Neural cell (in vitro differentiated cells): ENCODE results near the gene HABP4.

ENCODE experiments used
- CTCF ChIP-seq: fragments of 450-650 bp; IDR thresholded peaks from 2 replicates; pipeline ENCODE4 v1.5.1; 2014; ENCODE audit warnings: antibody characterized with exemption, mild to moderate bottlenecking, moderate library complexity; ENCODE audit not compliant: poor library complexity, severe bottlenecking
- EP300 ChIP-seq: fragments of 450-650 bp; conservative IDR thresholded peaks from 2 replicates; pipeline ENCODE4 v1.6.1; 2014; ENCODE audit warnings: antibody characterized with exemption, mild to moderate bottlenecking, moderate library complexity; ENCODE audit not compliant: poor library complexity, severe bottlenecking
- EZH2 ChIP-seq: fragments of 200-600, 300-800 bp; shearing (Covaris generic), sonication (generic); IDR thresholded peaks from 2 replicates; pipeline ENCODE4 v1.6.1; 2014; ENCODE audit warnings: antibody characterized with exemption, low read length, borderline replicate concordance, mild to moderate bottlenecking; ENCODE audit not compliant: insufficient read depth, poor library complexity, severe bottlenecking
- MXI1 ChIP-seq: fragments of 450-650 bp; conservative IDR thresholded peaks from 2 replicates; pipeline ENCODE4 v1.6.1; 2014; ENCODE audit warnings: antibody characterized with exemption, mild to moderate bottlenecking; ENCODE audit not compliant: poor library complexity, severe bottlenecking
- POLR2AphosphoS5 ChIP-seq: IDR thresholded peaks from 2 replicates; pipeline ENCODE4 v1.6.1; 2012
- RAD21 ChIP-seq: fragments of 450-650 bp; conservative IDR thresholded peaks from 2 replicates; pipeline ENCODE4 v1.6.1; 2014; ENCODE audit warnings: antibody characterized with exemption, mild to moderate bottlenecking, moderate library complexity
- REST ChIP-seq: IDR thresholded peaks from 2 replicates; pipeline ENCODE4 v1.6.1; 2012; ENCODE audit warnings: borderline replicate concordance
- SMC3 ChIP-seq: fragments of 450-650 bp; conservative IDR thresholded peaks from 2 replicates; pipeline ENCODE4 v1.6.1; 2014; ENCODE audit warnings: antibody characterized with exemption, mild to moderate bottlenecking, moderate library complexity; ENCODE audit not compliant: poor library complexity

- TF ChIP-seq EZH2 (no peak), CTCF (no peak), MXI1 (no peak), RAD21 (no peak), REST (no peak), EP300 (no peak), SMC3 (no peak), POLR2AphosphoS5 (no peak)
Observed at GRCh38 chr9:96458226-96458625, 8.3 kb downstream of the HABP4 start.
